Cortex of kidney (tissue), 1 donor: ENCODE measurements around the gene KLHL21.

Experiments used
- DNase-seq: peaks from one replicate; lab custom pipeline; 2025; lab: John Stamatoyannopoulos, UW

The KLHL21 gene

GRCh38 chr1:6599141-6599975, 3.3 kb downstream of the KLHL21 start:
- no peak for DNase-seq

DNA sequence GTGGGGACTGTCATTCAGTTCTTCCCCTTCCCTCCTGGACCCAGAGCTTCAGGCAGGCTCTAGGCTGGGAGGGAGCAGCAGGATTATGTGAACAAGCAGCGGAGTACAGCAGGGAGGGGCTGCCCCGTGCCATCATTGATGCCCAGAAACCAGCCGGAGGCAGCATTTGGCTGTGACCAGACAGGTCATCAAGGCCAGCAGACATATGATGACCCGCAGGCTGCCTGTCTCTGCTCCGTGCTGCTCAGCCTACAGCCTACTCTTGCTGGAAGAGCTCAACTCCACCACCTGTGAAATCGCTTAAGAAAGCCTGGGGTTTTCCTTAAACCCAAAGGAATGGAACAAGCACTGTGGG, 4.9 kb downstream of the KLHL21 start:
- no peak for DNase-seq

GRCh38 chr1:6596886-6597776, 5.5 kb downstream of the KLHL21 start:
- DNase-seq = no peak

DNA sequence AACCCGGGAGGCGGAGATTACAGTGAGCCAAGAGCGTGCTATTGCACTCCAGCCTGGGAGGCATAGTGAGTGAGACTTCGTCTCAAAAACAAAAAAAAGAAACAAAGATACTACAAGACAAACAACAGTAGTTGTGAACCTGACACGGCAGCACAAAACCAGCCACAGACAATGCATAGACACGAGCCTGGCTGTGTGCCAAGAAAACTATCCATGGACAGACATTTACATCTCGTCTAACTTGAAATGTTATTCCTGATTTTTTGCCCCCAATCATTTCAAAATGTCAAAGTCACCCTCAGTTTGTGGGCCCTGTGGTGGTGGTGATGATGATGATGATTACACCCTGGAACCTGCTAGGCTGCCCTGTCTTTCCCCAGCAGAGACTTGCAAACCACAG, 6.3 kb downstream of the KLHL21 start:
- no peak for DNase-seq

DNA sequence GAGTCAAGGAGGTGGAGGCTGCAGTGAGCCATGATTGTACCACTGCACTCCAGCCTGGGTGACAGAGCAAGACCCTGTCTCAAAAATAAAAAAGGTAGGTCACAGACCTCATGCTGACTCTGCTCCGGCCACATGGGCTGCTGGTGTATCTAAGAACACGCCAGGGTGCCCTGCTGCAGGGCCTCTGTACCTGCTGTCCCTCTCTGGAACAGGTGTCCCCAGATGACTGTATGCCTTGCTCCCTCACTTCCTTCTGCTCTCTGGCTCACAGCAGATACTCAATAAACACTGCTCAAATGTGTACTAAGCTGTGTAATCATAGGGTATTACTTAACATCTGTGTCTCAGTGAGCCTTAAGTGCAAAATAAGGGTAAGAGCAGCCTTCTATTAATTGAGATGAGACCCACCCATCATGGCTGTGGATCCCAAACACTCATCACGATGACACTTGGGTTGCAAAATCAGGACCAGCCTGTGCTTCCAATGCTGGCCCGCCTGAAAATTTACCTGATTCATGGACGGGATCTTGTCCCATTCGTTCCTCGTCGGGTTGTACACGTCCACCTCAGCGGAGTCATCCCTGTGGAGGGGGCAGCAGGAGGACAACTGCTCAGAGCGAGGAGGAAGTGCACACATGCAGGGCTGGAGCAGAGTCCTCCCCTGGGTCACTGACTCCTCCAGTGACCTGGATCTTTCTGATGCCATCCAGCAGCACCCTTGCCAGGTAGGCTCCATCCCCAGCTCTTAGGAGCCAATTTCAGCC, 7.5 kb downstream of the KLHL21 start:
- DNase-seq = no peak

DNA sequence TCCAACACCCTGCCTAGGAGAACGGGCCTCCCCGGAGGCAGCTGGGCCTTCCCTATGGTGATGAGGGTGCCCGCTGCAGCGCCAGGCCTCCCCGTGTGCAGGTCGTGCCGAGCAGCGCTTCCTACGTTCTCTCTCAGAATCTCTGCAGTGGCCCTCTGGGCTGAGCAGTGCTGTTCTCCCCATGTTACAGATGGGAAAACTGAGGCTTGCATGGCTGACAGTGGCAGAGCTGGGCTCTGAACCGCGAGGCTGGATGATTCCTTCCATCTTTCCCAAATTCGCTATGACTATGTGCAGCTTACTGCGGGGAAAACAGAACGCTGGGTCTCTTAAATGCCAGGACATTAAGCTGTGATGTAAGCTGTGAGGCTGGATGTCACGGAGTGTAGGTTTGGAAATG, 8.9 kb downstream of the KLHL21 start:
- no peak for DNase-seq

DNA sequence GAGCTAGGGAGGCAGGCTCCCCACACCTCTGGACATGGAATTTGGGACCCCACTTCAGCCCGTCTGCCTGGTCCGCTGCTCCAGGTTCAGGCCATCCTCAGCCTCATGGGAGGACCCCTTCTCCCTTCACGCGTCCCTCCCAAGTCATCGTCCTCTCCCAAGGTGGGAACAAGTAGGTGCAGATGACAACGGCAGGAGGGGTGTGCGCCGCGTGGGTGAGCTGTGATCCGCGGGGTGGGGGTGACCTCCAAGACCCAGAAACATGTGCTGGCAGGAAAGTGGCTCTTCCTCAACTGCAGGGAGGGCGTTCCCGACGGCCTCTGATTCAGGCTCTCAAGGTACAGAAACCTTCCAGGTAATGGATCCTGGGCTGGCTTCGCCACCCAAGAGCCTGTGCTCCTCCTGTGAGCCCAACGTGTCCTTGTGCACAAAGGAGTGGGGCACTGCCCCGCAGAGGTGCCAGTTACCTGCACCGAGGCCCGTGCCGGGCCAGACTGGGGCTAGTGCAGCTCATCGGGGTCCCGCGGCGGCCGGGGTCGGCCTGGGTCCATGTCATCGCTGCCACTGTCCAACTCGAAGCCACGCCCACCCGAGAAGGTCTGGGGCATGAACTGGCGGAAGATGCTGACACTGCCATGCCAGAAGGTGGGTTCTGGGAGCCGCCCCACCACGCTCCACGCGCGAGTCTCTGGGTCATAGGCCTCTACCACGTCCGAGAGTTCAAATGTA, 9.6 kb downstream of the KLHL21 start:
- DNase-seq = no peak

GRCh38 chr1:6592441-6592840, 10.2 kb downstream of the KLHL21 start:
- DNase-seq = no peak

- no peak for DNase-seq
Observed at GRCh38 chr1:6591644-6592043, 11.0 kb downstream of the KLHL21 start.

GRCh38 chr1:6591222-6591621, 11.4 kb downstream of the KLHL21 start:
- DNase-seq = no peak

DNA sequence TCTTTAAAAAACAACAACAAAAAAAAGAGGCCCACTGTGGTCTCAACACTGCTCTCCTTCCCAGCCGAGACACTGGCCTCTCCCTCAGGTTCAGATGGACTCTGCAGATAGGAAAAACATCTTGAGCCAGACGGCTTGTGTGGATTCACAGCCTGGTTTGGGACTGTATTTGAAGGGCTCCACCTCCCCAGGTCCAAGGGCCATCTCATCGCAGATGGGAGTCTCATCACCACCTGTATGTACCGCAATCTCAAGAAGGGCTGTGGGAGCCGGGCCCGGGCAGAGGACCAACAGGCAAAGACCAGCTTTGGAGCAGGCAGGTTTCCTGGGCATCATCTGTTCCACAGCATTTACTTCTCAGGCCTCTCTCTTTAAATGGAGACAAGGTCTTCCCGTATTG, 12.6 kb downstream of the KLHL21 start:
- no peak for DNase-seq

GRCh38 chr1:6588893-6589520, 13.7 kb downstream of the KLHL21 start:
- no peak for DNase-seq

DNA sequence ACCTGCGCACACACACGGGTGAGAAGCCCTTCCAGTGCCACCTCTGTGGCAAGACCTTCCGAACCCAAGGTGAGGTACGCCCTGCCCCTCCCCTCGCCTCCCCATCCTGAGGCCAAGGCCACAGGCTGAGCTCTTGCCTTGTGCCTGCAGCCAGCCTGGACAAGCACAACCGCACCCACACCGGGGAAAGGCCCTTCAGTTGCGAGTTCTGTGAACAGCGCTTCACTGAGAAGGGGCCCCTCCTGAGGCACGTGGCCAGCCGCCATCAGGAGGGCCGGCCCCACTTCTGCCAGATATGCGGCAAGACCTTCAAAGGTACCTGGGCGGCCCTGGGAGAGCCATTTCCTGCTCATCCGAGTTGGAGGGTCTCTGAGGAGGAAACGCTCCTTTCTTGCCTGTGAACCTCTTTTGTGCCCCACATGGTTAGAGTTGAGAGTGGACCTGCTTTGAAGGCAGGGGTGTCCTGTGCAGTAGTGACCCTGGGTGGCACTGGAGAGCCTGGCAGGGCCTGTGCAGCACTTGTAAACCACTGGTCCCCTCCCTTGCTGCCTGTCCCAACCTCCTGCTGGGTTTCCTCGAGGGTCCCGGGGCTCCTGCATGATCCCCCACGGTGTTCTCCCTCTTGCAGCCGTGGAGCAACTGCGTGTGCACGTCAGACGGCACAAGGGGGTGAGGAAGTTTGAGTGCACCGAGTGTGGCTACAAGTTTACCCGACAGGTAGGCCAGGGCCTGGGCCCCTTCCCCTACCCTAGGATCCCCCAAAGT, 14.4 kb downstream of the KLHL21 start:
- DNase-seq = no peak

GRCh38 chr1:6587261-6588005, 15.2 kb downstream of the KLHL21 start:
- no peak for DNase-seq

- DNase-seq = no peak
Observed at GRCh38 chr1:6586404-6586816, 16.3 kb downstream of the KLHL21 start.

- no peak for DNase-seq
Observed at GRCh38 chr1:6585841-6586240, 16.8 kb downstream of the KLHL21 start.

- DNase-seq = no peak
Observed at GRCh38 chr1:6585081-6585722, 17.5 kb downstream of the KLHL21 start.

DNA sequence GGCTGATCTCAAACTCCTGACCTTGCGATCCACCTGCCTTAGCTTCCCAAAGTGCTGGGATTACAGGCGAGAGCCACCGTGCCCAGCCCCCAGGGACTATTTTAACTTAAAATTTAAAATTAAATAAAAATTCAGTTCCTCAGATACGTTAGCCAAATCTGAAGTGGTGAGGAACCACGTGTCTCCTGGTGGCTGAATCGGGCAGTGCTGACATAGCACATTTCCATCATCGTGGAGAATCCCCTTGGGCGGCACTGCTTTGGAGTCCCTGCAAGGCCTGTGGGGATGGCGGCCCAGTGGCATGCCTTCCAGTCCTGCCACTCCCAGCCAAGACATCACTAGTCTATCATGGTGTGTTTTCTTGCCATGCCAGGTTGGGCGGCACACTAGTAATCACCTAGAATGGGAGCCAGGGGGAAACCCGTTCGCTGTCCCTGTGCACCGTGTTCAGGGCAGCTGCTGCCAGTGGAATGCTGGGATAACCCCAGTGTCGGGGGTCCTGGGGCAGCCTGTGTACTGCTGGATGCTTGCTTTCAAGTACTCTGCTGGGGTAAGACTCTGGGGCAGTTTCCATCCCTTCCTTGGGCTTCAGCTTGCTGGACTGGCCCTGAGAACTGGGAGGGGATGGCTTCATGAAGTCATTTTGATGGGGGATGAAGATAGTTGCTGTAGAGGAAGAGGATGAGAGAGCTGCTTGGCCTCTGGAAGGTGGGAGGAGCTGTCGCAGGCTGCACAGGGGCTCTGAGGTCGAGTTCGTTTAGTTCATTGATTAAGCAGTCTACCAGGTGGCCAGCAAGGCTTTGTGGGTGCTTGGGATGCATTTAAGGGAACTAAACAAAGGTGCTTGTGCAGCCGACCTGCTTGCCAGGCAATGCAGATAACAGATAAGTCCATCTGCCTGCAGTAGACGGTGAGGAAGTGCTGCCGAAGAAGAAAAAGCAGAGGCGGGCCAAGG, 18.3 kb downstream of the KLHL21 start:
- no peak for DNase-seq
